Iris pigment epithelial cell (primary cell): ENCODE data around the gene CDC42.
A peak's percentile ranks its signal among the peaks of the same experiment; 100 is the strongest.

Experiments
- DNase-seq: peaks from one replicate; pipeline ENCODE4 v3.0.0-alpha.2; 2011; ENCODE audit warnings: low read depth

Gene CDC42

DNA sequence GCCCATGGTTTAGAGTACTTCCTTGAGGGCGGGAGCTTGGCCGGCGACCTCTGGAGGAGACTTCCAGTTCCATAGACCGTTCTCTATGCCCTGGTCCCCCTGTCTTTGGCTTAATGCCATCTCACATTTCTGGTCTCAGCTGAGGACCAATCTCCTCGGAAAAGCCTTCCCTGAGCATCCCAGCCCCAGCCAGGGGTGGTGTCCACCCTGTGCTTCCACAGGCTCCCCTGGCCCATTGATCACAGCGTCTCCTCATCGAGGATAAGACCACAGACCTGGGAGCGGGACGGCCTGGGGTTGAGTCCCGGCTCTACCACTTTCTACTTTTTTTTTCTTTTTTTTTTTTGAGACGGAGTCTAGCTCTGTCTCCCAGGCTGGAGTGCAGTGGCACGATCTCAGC, 75.9 kb downstream of the CDC42 start:
- DNase-seq = no peak

DNA sequence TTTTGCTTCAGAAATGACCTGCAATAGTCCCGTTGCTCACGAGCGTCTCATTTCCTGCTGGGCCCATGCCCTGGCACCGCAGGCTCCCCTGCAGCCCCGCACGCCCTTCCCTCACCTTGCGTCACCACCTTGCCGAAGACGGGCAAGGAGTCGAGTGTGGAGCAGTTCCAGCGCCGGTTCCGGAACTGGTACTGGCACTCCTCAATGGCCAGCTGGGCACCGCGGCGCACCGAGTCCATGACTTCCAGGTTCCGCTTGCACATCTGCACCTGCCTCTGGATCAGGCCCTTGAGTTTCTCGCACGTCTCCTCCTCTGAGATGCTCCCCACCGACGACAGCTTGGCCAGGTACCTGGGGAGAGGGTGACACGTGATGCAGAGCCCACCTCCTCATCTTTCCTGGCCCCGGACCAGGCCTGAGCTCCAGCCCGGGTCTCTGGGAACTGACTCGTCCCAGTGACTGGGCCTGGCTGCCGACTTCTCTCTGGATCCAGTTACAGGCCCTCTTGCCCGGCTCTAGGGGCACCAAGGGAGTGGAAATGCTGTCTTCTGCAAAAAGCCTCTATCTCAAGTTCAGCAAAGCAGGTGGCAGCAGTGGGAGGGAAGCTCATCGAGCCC, 77.1 kb downstream of the CDC42 start:
- no peak for DNase-seq

GRCh38 chr1:22131062-22131461, 78.6 kb downstream of the CDC42 start:
- no peak for DNase-seq

DNA sequence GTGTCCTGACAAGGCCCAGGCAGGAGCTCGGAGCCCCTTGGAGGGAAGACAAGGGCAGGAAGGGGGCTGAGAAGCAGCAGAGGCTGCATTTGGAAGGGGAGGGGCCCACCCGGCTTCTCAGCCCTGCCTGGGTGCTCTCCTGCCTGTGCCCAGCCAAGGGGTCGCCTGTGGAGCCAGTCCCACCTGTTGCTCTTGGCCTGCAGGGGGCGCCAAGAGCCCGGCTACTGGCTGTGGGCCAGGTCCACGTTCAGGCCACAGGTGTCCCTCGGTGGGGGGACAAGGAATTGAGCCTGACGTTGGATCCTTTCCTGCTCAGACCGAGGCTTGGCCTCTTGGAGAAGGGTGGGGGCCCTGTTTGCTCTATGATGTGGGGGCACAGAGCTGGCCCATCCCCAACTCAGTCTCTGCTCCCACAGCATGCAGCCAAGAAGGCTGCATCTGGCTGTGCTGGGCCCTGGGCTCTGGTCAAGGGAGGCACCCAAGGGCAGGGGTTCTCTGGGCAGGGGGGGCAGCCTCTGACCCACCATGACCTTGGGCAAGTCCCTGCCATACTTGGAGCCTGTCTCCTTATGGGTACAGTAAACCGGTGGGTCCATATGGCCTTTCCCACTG, 79.5 kb downstream of the CDC42 start:
- no peak for DNase-seq

GRCh38 chr1:22132517-22133235, 80.2 kb downstream of the CDC42 start:
- DNase-seq = peak; percentile 59

DNA sequence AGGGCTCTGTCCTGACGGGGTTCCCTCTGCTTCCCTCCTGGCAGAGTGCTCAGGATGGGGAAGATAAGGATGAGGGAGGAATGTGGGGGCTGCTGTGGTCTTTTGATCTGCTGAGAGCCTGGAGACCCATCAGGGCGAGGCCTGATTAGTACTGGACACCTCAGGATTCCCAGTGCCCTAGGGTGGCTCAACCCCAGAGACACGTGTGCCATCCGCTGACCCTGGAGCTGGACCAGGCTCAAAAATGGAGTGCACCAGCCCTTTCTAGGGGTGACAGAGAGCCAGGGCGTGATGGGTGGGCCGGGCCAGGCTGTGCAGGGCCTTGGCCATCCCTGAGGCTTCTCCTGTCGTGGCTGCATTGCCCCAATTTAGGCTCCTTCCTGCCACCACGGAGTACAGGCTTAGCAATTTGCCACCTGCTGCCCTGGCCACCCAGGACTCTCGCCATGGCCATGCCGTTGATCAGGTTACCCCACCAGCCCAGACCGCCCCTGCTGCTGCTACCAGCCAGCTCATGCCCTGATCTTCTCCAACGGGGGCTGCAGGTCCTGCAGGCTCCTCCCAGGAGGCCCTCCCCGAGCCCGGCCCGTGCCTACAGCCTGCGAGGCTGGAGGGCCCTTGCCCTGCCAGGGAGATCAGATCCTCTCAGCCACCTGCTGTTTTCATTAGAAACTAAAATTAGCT, 80.9 kb downstream of the CDC42 start:
- DNase-seq = no peak

DNA sequence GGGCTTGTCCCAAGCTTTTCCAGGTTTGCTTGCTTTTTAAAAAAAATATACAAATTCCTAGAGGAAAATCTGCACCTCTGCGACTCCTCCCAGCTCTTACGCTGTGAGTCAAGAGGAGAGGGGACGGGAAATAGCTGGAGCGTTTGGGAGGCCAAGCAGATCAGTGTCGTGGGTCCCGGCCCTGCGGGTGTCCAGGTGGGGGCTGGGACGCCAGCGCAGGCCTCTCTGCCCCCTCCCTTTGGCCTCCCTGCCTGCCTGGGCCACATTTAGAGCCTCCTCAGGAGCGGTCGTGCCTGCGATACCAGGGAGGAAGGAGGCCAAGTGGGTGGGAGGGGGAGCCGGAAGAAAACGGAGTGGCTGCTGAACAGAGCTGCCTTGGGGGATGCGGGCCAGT, 81.4 kb downstream of the CDC42 start:
- DNase-seq = no peak

GRCh38 chr1:22137004-22137720, 84.7 kb downstream of the CDC42 start:
- DNase-seq = peak; percentile 55

DNA sequence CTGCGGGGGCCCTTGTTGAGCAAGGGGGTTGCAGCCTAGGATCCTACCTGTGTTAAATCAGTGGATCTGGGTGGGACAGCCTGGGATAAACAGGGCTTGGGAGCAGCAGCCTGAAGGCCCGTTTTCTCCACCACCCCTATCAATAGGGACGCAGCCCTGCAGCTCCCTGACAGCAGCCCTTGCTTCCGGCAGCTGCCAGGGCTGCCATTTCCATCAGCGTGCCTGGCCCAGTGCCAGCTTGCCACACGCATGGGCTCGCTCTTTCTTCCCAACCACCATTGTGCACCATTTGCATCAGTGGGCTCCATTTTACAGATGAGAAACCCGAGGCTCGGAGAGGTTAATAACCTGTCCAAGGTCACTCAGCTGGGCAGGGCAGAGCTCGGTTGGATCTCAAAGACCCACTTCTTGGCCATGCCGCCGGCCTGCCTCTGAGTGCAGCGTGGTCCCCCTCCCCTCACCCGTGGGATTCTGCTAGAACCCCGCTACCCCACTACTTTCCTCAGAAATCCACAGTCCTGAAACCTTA, 86.6 kb downstream of the CDC42 start:
- DNase-seq = no peak

DNA sequence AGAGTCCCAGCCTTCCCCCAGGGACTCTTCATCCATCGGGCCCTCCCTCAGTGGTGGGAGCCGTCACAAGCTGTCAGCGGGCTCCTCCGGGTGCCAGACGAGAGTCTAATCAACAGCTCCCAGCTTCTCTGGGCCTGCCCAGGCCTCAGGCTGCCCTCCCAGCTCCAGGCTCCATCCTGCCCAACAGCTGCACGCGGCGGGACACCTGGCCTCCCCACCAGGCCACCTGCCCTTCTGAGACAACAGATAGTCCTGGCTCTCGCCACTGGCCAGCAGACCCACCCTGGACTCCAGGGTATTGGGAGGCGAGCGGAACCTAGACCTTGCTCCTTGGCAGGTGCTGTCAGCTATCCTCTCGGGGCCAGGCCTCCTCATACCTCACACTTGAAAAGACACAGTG, 87.3 kb downstream of the CDC42 start:
- DNase-seq = no peak
